Right lobe of liver (tissue), 4 donors: Measurements from ENCODE around the gene ZNF584.

Experiments
- POLR2A ChIP-seq: fragments of 450-650 bp; IDR thresholded peaks from one replicate; pipeline ENCODE4 v1.6.1; 2017; ENCODE audit warnings: antibody characterized with exemption, mild to moderate bottlenecking
- TF ChIP-seq, protein P1 (sequence below), 4 donors: fragments of 200-600 bp in 3 of 4; fragments of 450-650 bp in 1 of 4; IDR thresholded peaks; one replicate each; pipeline versions ENCODE4 v1.5.1 to v1.8.0; 2016 to 2022; ENCODE audit warnings: antibody characterized with exemption in 4 of 4, mild to moderate bottlenecking in 2 of 4
- donor health status: DM: no; HTN: no; CAD: no.
- donor health status: DM: no; HTN: no; CAD: no.
- donor health status: DM: no; HTN: yes; CAD: no.

- no peak for TF ChIP-seq POLR2A
- TF ChIP-seq, protein P1, sequence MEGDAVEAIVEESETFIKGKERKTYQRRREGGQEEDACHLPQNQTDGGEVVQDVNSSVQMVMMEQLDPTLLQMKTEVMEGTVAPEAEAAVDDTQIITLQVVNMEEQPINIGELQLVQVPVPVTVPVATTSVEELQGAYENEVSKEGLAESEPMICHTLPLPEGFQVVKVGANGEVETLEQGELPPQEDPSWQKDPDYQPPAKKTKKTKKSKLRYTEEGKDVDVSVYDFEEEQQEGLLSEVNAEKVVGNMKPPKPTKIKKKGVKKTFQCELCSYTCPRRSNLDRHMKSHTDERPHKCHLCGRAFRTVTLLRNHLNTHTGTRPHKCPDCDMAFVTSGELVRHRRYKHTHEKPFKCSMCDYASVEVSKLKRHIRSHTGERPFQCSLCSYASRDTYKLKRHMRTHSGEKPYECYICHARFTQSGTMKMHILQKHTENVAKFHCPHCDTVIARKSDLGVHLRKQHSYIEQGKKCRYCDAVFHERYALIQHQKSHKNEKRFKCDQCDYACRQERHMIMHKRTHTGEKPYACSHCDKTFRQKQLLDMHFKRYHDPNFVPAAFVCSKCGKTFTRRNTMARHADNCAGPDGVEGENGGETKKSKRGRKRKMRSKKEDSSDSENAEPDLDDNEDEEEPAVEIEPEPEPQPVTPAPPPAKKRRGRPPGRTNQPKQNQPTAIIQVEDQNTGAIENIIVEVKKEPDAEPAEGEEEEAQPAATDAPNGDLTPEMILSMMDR (IDR thresholded peaks at IDR 0.05), result no peak
These were observed 8.0 kb upstream of the ZNF584 start for GRCh38 chr19:58400316-58400915.
